Measurements from ENCODE around the gene PRKX.

GRCh38 chrX:3717742-3718420 lies 4.4 kb upstream of the PRKX start:
- TF ChIP-seq, protein P1, sequence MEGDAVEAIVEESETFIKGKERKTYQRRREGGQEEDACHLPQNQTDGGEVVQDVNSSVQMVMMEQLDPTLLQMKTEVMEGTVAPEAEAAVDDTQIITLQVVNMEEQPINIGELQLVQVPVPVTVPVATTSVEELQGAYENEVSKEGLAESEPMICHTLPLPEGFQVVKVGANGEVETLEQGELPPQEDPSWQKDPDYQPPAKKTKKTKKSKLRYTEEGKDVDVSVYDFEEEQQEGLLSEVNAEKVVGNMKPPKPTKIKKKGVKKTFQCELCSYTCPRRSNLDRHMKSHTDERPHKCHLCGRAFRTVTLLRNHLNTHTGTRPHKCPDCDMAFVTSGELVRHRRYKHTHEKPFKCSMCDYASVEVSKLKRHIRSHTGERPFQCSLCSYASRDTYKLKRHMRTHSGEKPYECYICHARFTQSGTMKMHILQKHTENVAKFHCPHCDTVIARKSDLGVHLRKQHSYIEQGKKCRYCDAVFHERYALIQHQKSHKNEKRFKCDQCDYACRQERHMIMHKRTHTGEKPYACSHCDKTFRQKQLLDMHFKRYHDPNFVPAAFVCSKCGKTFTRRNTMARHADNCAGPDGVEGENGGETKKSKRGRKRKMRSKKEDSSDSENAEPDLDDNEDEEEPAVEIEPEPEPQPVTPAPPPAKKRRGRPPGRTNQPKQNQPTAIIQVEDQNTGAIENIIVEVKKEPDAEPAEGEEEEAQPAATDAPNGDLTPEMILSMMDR (IDR thresholded peaks at IDR 0.05) = no peak
- TF ChIP-seq POLR2A (IDR thresholded peaks at IDR 0.05) = no peak

All from ovary (tissue), 3 donors.